ENCODE measurements around the gene UFD1. TPM values are rescaled to one million over a fixed set of nuclear protein-coding genes. Genes with fewer than 3 reads are reported as not detected.
A peak's percentile ranks its signal among the peaks of the same experiment; 100 is the strongest.

Gene UFD1
- total RNA-seq, 6 donors from 2014 or later, result 21.0 to 52.1 (median 29.1) TPM

DNA sequence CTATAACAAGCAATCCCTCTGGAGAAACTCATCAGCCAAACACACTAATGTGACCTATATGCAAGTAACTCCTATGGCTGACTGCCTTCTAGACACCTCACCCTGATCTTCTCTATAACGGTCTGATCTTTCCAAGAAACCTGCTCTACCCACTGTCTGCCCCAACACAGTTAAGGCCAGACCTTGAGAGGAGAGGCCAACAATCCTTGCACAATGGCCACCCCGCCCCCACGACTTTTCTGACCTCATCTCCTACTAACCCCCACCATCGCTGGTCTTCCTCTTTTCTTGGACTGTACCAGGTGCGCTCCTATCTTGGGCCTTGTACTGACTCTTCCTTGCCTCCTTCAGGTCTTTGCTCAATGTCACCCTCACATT lies 59.9 kb downstream of the UFD1 start:
- DNase-seq (peak in 1 of 2 donors; percentile 62), ATAC-seq (ENCODE audit: low FRiP score in 2 of 2) (peak; percentile 32 to 56)
- Histone ChIP-seq H3K4me1 (peaks cover 4 to 21% (median 9%) of the 10 kb centered on the region in 4 donors), H3K27me3 (no peaks in the 10 kb centered on the region), H3K36me3 (no peaks in the 10 kb centered on the region), H3K4me3 (no peak overlapping the region), H3K9me3 (no peaks in the 10 kb centered on the region), H3K27ac (peak overlapping the region; percentile 8 to 50 (median 14))
- TF ChIP-seq POLR2A (IDR thresholded peaks at IDR 0.05) (no peak), EP300 (IDR thresholded peaks at IDR 0.05) (no peak), POLR2AphosphoS5 (IDR thresholded peaks at IDR 0.05) (no peak)
- TF ChIP-seq, protein P1, sequence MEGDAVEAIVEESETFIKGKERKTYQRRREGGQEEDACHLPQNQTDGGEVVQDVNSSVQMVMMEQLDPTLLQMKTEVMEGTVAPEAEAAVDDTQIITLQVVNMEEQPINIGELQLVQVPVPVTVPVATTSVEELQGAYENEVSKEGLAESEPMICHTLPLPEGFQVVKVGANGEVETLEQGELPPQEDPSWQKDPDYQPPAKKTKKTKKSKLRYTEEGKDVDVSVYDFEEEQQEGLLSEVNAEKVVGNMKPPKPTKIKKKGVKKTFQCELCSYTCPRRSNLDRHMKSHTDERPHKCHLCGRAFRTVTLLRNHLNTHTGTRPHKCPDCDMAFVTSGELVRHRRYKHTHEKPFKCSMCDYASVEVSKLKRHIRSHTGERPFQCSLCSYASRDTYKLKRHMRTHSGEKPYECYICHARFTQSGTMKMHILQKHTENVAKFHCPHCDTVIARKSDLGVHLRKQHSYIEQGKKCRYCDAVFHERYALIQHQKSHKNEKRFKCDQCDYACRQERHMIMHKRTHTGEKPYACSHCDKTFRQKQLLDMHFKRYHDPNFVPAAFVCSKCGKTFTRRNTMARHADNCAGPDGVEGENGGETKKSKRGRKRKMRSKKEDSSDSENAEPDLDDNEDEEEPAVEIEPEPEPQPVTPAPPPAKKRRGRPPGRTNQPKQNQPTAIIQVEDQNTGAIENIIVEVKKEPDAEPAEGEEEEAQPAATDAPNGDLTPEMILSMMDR (IDR thresholded peaks at IDR 0.05), result no peak
- WGBS, 2 donors, result 57 to 77% methylated on average over 5 of the region's 5 CpGs

DNA sequence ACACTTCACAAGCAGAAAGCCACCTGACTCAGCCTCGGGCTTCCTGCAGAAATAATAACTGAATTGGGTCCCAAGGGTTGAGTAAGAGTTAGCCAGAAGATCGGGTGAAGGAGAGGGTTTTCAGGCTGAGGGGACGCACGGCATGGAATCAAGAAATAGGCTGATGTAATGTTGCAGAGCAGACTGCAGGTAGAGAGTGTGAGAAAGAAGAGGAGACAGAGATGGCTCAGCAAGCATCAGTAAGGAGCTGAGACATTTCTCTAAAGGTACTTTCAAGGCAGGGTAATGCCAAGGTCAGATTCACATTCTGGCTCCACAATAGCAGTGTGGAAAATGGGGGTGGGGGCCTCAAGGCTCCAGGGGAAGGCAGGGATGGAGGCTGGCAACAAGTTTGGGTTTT lies 66.1 kb downstream of the UFD1 start:
- no peak for DNase-seq
- WGBS, 2 donors, result 83 to 87% methylated on average over 4 of the region's 4 CpGs
- Histone ChIP-seq H3K4me3 (no peak overlapping the region), H3K27me3 (no peaks in the 10 kb centered on the region), H3K36me3 (peaks cover 9 to 22% (median 14%) of the 10 kb centered on the region in 4 donors), H3K27ac (no peak overlapping the region), H3K9me3 (no peaks in the 10 kb centered on the region), H3K4me1 (peaks cover 0 to 8% (median 0%) of the 10 kb centered on the region in 4 donors)
- TF ChIP-seq, protein P1 (IDR thresholded peaks at IDR 0.05), result no peak
- ATAC-seq (ENCODE audit: low FRiP score in 2 of 2), result no peak

DNA sequence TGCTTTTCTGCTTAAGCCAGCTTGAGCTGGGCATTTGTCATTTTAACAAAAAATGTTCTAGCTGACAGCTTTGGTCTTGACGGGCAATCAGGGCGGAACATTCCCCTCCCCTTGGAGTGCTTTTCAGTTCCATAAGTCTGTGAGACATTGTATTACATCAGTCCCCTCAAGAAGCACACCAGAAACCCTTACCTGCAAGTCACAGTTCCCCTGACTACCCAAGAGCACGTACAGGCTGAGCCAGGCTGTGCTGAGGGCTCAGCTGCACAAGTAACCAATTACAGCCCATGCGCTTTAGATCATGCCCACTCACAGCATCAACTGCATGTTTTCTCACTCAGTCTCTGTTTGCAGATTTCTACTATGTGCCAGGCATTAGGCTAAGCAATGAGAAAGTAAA lies 66.5 kb downstream of the UFD1 start:
- TF ChIP-seq POLR2A (IDR thresholded peaks at IDR 0.05) (no peak), POLR2AphosphoS5 (IDR thresholded peaks at IDR 0.05) (no peak), EP300 (IDR thresholded peaks at IDR 0.05) (no peak)
- TF ChIP-seq, protein P1 (IDR thresholded peaks at IDR 0.05), result no peak
- H3K4me1 ChIP-seq, result peaks cover 0 to 8% (median 0%) of the 10 kb centered on the region in 4 donors
- H3K36me3 ChIP-seq, result peaks cover 12 to 27% (median 18%) of the 10 kb centered on the region in 4 donors
- H3K4me3 ChIP-seq, result no peak overlapping the region
- H3K9me3 ChIP-seq, result no peaks in the 10 kb centered on the region
- ATAC-seq (ENCODE audit: low FRiP score in 2 of 2), result no peak
- DNase-seq, result no peak
- WGBS, 2 donors, result 89 to 93% methylated on average over 4 of the region's 4 CpGs
- no peaks in the 10 kb centered on the region for H3K27me3 ChIP-seq
- no peak overlapping the region for H3K27ac ChIP-seq

DNA sequence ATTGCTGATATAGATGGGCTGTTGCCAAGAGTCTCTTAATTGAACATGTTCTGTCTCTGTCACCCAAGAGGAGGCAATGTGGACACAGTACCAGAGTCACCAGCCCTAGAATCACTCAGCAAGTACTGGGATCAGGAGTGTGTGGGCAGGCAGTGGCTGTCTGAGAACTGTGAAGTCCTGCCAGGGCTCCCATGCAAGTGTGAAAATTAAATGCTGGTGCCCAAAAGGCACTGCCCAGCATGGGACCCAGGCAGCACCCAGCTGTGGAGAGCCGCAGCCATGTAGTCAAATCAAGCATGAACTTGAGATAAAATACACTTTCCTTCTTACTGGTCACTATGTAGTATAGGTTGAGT lies 67.3 kb downstream of the UFD1 start:
- no peak for ATAC-seq (ENCODE audit: low FRiP score in 2 of 2)
- no peak overlapping the region for H3K4me3 ChIP-seq
- TF ChIP-seq EP300 (IDR thresholded peaks at IDR 0.05), result no peak
- TF ChIP-seq, protein P1 (IDR thresholded peaks at IDR 0.05), result no peak
- no peak for TF ChIP-seq POLR2AphosphoS5 (IDR thresholded peaks at IDR 0.05)
- no peak for TF ChIP-seq POLR2A (IDR thresholded peaks at IDR 0.05)
- H3K4me1 ChIP-seq, result peaks cover 0 to 8% (median 0%) of the 10 kb centered on the region in 4 donors
- H3K27me3 ChIP-seq, result no peaks in the 10 kb centered on the region
- H3K27ac ChIP-seq, result no peak overlapping the region
- DNase-seq, result no peak
- no peaks in the 10 kb centered on the region for H3K9me3 ChIP-seq
- WGBS, 2 donors, result 100% methylated on average over 1 of the region's 1 CpG
- peaks cover 13 to 33% (median 25%) of the 10 kb centered on the region in 4 donors for H3K36me3 ChIP-seq

DNA sequence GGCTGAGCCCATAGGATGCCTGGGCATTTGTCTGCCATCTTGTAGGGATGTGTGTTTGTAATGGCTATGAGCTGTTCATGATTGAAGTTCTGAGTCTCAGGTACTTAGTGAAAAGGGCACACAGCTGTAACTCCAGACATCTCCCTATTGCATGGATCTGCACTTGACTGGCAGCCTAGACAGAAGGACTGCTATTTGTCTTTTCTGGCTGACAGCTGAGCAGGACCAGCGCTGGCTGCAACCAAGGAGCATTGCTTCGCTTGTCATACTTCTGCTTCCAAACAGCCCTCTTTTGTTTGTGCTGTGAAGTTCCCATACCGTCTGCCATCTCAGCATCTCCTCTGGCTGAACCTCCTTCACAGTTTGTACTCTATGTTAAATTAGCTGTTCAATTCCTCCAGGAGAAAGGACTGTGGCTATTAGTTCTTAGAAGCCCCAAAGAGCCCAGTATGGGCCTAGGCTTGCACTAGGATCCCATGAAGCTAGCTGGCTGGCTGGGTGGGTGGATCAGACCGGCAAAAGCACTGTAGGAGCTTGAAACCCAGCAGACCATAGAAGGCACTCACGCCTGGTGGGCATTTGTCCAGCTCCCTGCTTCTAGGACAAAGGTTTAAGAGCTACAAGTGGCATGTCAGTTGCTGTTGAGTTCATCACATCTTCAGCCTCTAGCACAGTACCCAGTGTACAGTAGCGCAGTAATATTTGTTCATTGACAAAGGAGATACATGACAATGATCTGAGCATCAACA lies 67.9 kb downstream of the UFD1 start:
- 97% methylated on average over 5 to 6 of the region's 6 CpGs for WGBS, 2 donors
- Histone ChIP-seq H3K27ac (no peak overlapping the region), H3K9me3 (no peaks in the 10 kb centered on the region), H3K36me3 (peaks cover 18 to 39% (median 30%) of the 10 kb centered on the region in 4 donors), H3K27me3 (no peaks in the 10 kb centered on the region), H3K4me1 (peaks cover 0 to 8% (median 0%) of the 10 kb centered on the region in 4 donors), H3K4me3 (no peak overlapping the region)
- DNase-seq (no peak), ATAC-seq (ENCODE audit: low FRiP score in 2 of 2) (no peak)
- TF ChIP-seq POLR2A (IDR thresholded peaks at IDR 0.05) (no peak), POLR2AphosphoS5 (IDR thresholded peaks at IDR 0.05) (no peak)
- TF ChIP-seq, protein P1 (IDR thresholded peaks at IDR 0.05), result no peak
